Left renal cortex interstitium (tissue), 4 donors: ENCODE results near the gene OLFML2B. TPM values are rescaled to one million over a fixed set of nuclear protein-coding genes. Genes with fewer than 3 reads are reported as not detected.

Source experiments
- DNase-seq, 4 donors: peaks; one replicate each; pipeline ENCODE4 v3.0.0-alpha.2; 2013; ENCODE audit warnings: low read depth in 4 of 4, low spot score in 2 of 4, missing footprints in 1 of 4
- polyA plus RNA-seq, 4 donors: library from polyadenylated mRNA; unstranded; fragments of 120-200 nt; gene quantifications; one replicate each; pipeline ENCODE4 v1.2.1, GENCODE V29; 2013; ENCODE audit not compliant: insufficient read length in 4 of 4

Gene OLFML2B
- polyA plus RNA-seq, 4 donors, result 7.6 to 13.6 (median 11.0) TPM

- no peak for DNase-seq
Observed at GRCh38 chr1:162009501-162010174, 14.0 kb downstream of the OLFML2B start.

GRCh38 chr1:162008799-162009198, 14.9 kb downstream of the OLFML2B start:
- no peak for DNase-seq

GRCh38 chr1:162007466-162007865, 16.2 kb downstream of the OLFML2B start:
- DNase-seq, result no peak

GRCh38 chr1:162006081-162006480, 17.6 kb downstream of the OLFML2B start:
- no peak for DNase-seq

- no peak for DNase-seq
Observed at GRCh38 chr1:162004441-162004950, 19.2 kb downstream of the OLFML2B start.

- no peak for DNase-seq
Observed at GRCh38 chr1:162003830-162004215, 19.8 kb downstream of the OLFML2B start.

GRCh38 chr1:162003061-162003829, 20.4 kb downstream of the OLFML2B start:
- no peak for DNase-seq

GRCh38 chr1:162000053-162000420, 23.6 kb downstream of the OLFML2B start:
- no peak for DNase-seq

- no peak for DNase-seq
Observed at GRCh38 chr1:161999301-162000052, 24.2 kb downstream of the OLFML2B start.

GRCh38 chr1:161998811-161999210, 24.9 kb downstream of the OLFML2B start:
- no peak for DNase-seq

GRCh38 chr1:161997152-161997551, 26.5 kb downstream of the OLFML2B start:
- DNase-seq, result no peak

- DNase-seq, result no peak
Observed at GRCh38 chr1:161994175-161994668, 29.4 kb downstream of the OLFML2B start.

GRCh38 chr1:161993576-161993975, 30.1 kb downstream of the OLFML2B start:
- DNase-seq, result no peak

- no peak for DNase-seq
Observed at GRCh38 chr1:161989786-161990185, 33.9 kb downstream of the OLFML2B start.

GRCh38 chr1:161989108-161989507, 34.6 kb downstream of the OLFML2B start:
- DNase-seq, result no peak

- no peak for DNase-seq
Observed at GRCh38 chr1:161988413-161988812, 35.3 kb downstream of the OLFML2B start.

- no peak for DNase-seq
Observed at GRCh38 chr1:161987872-161988271, 35.8 kb downstream of the OLFML2B start.

- DNase-seq, result no peak
Observed at GRCh38 chr1:161987303-161987702, 36.4 kb downstream of the OLFML2B start.

- DNase-seq, result no peak
Observed at GRCh38 chr1:161986328-161986727, 37.3 kb downstream of the OLFML2B start.

- no peak for DNase-seq
Observed at GRCh38 chr1:161985301-161985822, 38.3 kb downstream of the OLFML2B start.

- DNase-seq, result no peak
Observed at GRCh38 chr1:161983725-161984124, 39.9 kb downstream of the OLFML2B start.
